Stomach (tissue), 9 donors: ENCODE measurements around the gene HPS1. TPM values are rescaled to one million over a fixed set of nuclear protein-coding genes. Genes with fewer than 3 reads are reported as not detected.
"Not testable (repeated sequence)": the region's sequence is repeated elsewhere in the genome, so short reads cannot be mapped to it uniquely, and the experiment has no call there.

Experiments
- DNase-seq, 2 donors: peaks; one replicate each; pipeline versions ENCODE4 v3.0.0 to v3.0.0-alpha.2; 2013 to 2019
- H3K27ac ChIP-seq, 5 donors: fragments of 200-600 bp in 4 of 5; sonication (generic) in 4 of 5; one replicate each; pipeline ENCODE4 v1.5.1; 2013 to 2019; ENCODE audit warnings: mild to moderate bottlenecking in 1 of 5, moderate library complexity in 1 of 5
- H3K27me3 ChIP-seq, 3 donors: fragments of 200-600 bp; sonication (generic); one replicate each; pipeline ENCODE4 v1.5.1; 2017 to 2019; ENCODE audit warnings: mixed run types in 1 of 3
- H3K36me3 ChIP-seq, 4 donors: fragments of 200-600 bp; sonication (generic); 1 replicate in 3 of 4; 2 replicates in 1 of 4; pipeline ENCODE4 v1.5.1; 2016 to 2019
- H3K4me1 ChIP-seq, 4 donors: fragments of 200-600 bp; sonication (generic); one replicate each; pipeline ENCODE4 v1.5.1; 2016 to 2019
- H3K4me3 ChIP-seq, 4 donors: fragments of 200-600 bp; sonication (generic) in 3 of 4; one replicate each; pipeline ENCODE4 v1.5.1; 2016 to 2019; ENCODE audit warnings: mild to moderate bottlenecking in 1 of 4
- H3K9me3 ChIP-seq, 4 donors: fragments of 200-600 bp; sonication (generic); one replicate each; pipeline ENCODE4 v1.5.1; 2016 to 2019
- CTCF ChIP-seq, 7 experiments: fragments of 450-650 bp in 4 of 7; fragments of 200-600 bp in 3 of 7; sonication (generic) in 3 of 7; IDR thresholded peaks; one replicate each; pipeline ENCODE4 v1.5.1; 2016 to 2019; ENCODE audit warnings: antibody characterized with exemption in 7 of 7, control low read depth in 2 of 7, mild to moderate bottlenecking in 1 of 7
- EP300 ChIP-seq: sonication (generic); formaldehyde crosslinking; IDR thresholded peaks from one replicate; pipeline ENCODE4 v1.6.1; 2017; ENCODE audit warnings: antibody characterized with exemption
- POLR2A ChIP-seq, 4 donors: fragments of 450-650 bp; IDR thresholded peaks; one replicate each; pipeline ENCODE4 v1.6.1; 2016; ENCODE audit warnings: antibody characterized with exemption in 4 of 4, control low read depth in 2 of 4, mild to moderate bottlenecking in 1 of 4, moderate library complexity in 1 of 4
- POLR2AphosphoS5 ChIP-seq, 3 donors: sonication (generic); formaldehyde crosslinking; IDR thresholded peaks; one replicate each; pipeline ENCODE4 v1.6.1; 2016; ENCODE audit warnings: antibody characterized with exemption in 3 of 3
- WGBS, 5 donors: extraction: QIAGEN DNeasy Blood & Tissue Kit in 3 of 5; methylation state at CpG; one replicate each; pipeline versions ENCODE4 v1.1.5 to v1.1.7; 2013 to 2018; 5-methylcytosine and 5-hydroxymethylcytosine counted together
- intact Hi-C: fragments of 100-400 bp; cut with DNase I; formaldehyde crosslinking; loops from one replicate; pipeline ENCODE4 v1.15.1; 2023; ENCODE audit warnings: low total_unique reads
- polyA plus RNA-seq, 3 donors: library from polyadenylated mRNA; stranded (reverse); fragments of 200-250 nt; gene quantifications; one replicate each; pipeline ENCODE4 v1.2.3, GENCODE V29; 2013
- total RNA-seq, 5 donors: library from RNA; depleted of rRNA; stranded (reverse); fragments of >200 nt; gene quantifications; one replicate each; pipeline versions ENCODE4 v1.1.0 to v1.2.3, GENCODE V29; 2014 to 2016
- donor health status: healthy with polysubstance abuse.
- donor health status: Bipolar disorder and iron deficiency.
- donor health status: healthy.

HPS1 gene
- total and polyA plus RNA-seq, 8 donors, result 15.1 to 140 (median 49.1) TPM

DNA sequence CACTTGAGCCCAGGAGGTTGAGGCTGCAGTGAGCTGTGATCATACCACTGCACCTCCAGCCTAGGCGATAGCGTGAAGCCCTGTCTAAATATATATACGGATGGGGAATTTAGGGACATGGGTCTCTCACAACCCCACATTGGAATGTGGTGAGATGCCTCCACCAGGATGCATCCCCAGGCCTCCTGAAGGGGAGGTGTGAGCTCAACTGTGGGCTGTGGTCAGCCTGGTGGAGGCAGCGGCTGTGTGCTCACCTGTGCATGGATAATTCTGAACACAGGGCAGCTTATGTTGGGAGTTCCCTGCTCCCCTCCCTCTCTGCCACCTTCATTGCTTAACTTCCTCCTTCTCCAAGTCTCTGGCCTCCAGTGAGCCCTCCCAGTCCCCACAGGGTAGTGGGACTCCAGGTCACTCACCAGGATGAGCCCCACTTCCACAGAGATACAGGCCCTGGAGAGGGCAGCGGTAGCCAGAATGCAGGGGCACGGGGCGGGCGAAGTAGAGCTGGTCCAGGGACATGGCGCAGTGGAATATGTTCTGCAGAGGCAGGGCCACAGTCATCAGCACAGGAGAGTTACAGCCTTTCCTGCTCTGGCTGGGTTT is 62.1 kb downstream of the HPS1 start:
- 91 to 98% (median 95%) methylated on average over 9 of the region's 9 CpGs for WGBS, 5 donors
- intact Hi-C loops, result no loop called here
- H3K9me3 ChIP-seq, result no peaks in the 10 kb centered on the region
- DNase-seq, result no peak
- no peaks in the 10 kb centered on the region for H3K27me3 ChIP-seq
- H3K4me1 ChIP-seq, result peaks cover 0 to 5% (median 0%) of the 10 kb centered on the region in 4 donors
- peaks cover 0 to 55% (median 46%) of the 10 kb centered on the region in 4 donors for H3K36me3 ChIP-seq
- H3K4me3 ChIP-seq, result no peak overlapping the region
- TF ChIP-seq EP300, result no peak
- TF ChIP-seq POLR2AphosphoS5 (IDR thresholded peaks at IDR 0.05), result no peak
- TF ChIP-seq CTCF (IDR thresholded peaks at IDR 0.05), result no peak
- no peak for TF ChIP-seq POLR2A (IDR thresholded peaks at IDR 0.05)
- H3K27ac ChIP-seq, result no peak overlapping the region

- Histone ChIP-seq H3K4me3 (no peak overlapping the region), H3K36me3 (peaks cover 0 to 60% (median 46%) of the 10 kb centered on the region in 4 donors), H3K4me1 (peaks cover 0 to 5% (median 0%) of the 10 kb centered on the region in 4 donors), H3K27me3 (no peaks in the 10 kb centered on the region), H3K9me3 (no peaks in the 10 kb centered on the region), H3K27ac (no peak overlapping the region)
- TF ChIP-seq POLR2AphosphoS5 (IDR thresholded peaks at IDR 0.05) (no peak), CTCF (IDR thresholded peaks at IDR 0.05) (no peak), POLR2A (IDR thresholded peaks at IDR 0.05) (no peak), EP300 (no peak)
- intact Hi-C loops, result no loop called here
- WGBS, 5 donors, result 92 to 96% (median 94%) methylated on average over 6 of the region's 6 CpGs
- DNase-seq, result no peak
Observed at GRCh38 chr10:98383869-98384268, 62.9 kb downstream of the HPS1 start.

DNA sequence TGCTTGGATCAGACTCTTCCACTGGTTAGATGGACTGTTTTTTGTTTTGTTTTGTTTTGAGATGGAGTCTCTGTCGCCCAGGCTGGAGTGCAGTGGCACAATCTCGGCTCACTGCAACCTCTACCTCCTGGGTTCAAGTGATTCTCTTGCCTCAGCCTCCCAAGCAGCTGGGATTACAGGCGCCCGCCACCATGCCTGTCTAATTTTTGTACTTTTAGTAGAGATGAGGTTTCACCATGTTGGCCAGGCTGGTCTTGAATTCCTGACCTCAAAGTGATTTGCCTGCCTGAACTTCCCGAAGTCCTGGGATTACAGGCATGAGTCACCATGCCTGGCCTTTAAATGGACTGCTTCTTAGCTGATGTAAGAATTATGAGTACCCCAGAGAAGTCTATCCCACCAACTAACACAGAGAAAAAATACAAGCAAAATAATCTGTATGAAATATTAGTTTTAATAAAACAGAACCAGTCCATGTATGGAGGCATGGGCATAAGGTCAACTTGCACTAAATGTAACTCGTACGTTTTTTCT is 63.5 kb downstream of the HPS1 start:
- H3K27me3 ChIP-seq, intact Hi-C loops, H3K27ac ChIP-seq, H3K4me3 ChIP-seq, H3K9me3 ChIP-seq, H3K4me1 ChIP-seq, DNase-seq: not testable (repeated sequence)
- 89 to 95% (median 91%) methylated on average over 7 of the region's 7 CpGs for WGBS, 5 donors
- peaks cover 0 to 60% (median 46%) of the 10 kb centered on the region in 4 donors for H3K36me3 ChIP-seq

DNA sequence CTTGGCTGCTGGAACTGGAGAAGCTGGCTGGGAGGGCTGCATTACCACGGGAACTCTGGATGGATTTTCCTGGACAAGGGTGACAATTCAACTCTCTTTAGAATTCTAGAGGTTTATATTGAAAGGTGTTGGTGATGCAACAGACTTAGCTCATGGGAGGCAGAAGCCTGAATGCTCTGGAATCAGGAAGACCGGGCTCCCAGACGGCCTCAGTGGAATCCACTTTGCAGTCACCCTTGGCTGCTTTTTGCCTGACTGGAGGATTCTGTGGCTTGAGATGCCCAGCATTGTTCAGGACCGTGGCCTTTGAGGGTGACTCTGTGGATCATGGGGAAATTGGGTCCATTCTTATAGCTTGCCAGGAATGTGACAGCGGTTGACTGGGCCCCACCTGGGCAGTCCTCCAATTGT is 64.0 kb downstream of the HPS1 start:
- no peak for TF ChIP-seq CTCF (IDR thresholded peaks at IDR 0.05)
- no peak for TF ChIP-seq POLR2AphosphoS5 (IDR thresholded peaks at IDR 0.05)
- TF ChIP-seq EP300, result no peak
- TF ChIP-seq POLR2A (IDR thresholded peaks at IDR 0.05), result no peak
- Histone ChIP-seq H3K4me3 (no peak overlapping the region), H3K27me3 (no peaks in the 10 kb centered on the region), H3K36me3 (peaks cover 0 to 55% (median 46%) of the 10 kb centered on the region in 4 donors), H3K27ac (no peak overlapping the region), H3K9me3 (peaks cover 0 to 2% (median under 1%) of the 10 kb centered on the region in 4 donors), H3K4me1 (peaks cover 0 to 5% (median 0%) of the 10 kb centered on the region in 4 donors)
- DNase-seq, result no peak
- intact Hi-C loops, result no loop called here
- WGBS, 5 donors, result 83 to 93% (median 84%) methylated on average over 5 of the region's 5 CpGs
